GM18951 (cell line): ENCODE results near the gene ABLIM3.

Source experiments
- POLR2A ChIP-seq: IDR thresholded peaks from 4 replicates; pipeline ENCODE4 v1.6.1; 2011; ENCODE audit warnings: mild to moderate bottlenecking; ENCODE audit not compliant: insufficient read length, insufficient read depth; ENCODE audit errors: extremely low read depth
- in situ Hi-C: fragments of 300-500 bp; cut with MboI; formaldehyde crosslinking; loops from one replicate; pipeline ENCODE4 v1.12.0; 2022; ENCODE audit warnings: low sequenced_read_pairs, mixed read lengths, inconsistent platforms; ENCODE audit not compliant: unreplicated experiment

ABLIM3 gene

GRCh38 chr5:149141224-149141956, at the start of gene ABLIM3:
Gene ABLIM3 (plus strand): TSS chr5:149141493. CDS start chr5:149142096, 603 bp downstream.
- in situ Hi-C loops, result no loop called here
- no peak for TF ChIP-seq POLR2A

DNA sequence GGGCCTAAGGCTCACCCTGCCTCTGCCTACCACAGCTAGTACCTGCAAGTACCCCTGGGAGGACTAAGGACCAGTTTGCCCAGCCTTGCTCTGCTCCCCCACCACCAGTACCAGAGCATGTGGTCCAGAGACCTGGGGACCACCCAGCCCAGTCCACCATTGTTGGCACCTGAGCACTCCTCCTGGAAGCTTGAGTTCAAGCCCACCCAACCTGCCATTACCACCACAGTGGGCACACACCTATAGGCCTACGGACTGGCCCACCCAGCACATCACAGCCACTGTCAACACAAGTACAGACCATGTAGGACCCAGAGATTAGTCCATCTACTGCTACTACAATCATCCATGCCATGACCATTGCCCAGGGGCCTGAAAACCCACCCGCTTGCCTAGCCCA, 47.7 kb upstream of the ABLIM3 start:
- in situ Hi-C loops, result no loop called here
- TF ChIP-seq POLR2A, result no peak

DNA sequence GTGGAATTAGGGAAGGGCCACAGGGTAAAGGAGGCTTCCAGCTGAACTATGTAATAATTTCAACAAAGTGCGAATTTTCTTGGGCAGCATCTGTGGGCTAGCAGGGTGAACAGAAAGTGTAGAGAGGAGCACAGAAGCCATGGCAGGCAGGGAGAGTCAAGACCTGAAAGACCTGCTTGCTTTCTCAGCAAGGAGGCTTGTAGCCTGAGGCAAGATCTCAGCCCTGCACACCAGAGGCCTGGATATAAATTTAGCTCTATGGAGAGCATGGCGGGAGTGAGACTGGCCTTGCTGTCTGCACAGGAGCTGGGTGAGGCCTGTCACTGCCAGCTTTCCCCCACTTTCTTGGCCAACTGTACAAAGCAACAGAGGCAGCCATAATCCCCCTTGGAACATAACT, 46.3 kb upstream of the ABLIM3 start:
- no peak for TF ChIP-seq POLR2A
- in situ Hi-C loops, result no loop called here

DNA sequence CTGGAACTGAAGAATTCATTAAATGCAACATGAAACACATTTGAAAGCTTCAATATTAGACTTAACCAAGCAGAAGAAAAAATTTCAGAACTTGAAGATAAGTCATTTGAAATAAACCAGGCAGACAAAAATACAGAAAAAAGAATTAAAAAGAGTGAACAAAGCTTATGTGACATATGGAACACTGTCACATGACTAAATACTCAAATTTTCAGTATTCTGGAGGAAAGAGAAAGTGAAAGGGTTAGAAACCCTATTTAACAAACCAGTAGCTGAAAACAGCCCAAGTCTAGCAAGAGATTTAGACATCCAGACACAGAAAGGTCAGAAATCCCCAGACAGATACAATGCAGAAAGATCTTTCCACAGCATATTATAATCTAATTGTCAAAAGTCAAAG, 41.4 kb upstream of the ABLIM3 start:
- no peak for TF ChIP-seq POLR2A
- in situ Hi-C loops, result no loop called here

- in situ Hi-C loops, result no loop called here
These were observed 41.0 kb upstream of the ABLIM3 start for GRCh38 chr5:149100331-149100730.

GRCh38 chr5:149108651-149109280, 32.5 kb upstream of the ABLIM3 start:
- no peak for TF ChIP-seq POLR2A
- in situ Hi-C loops, result no loop called here

More at GRCh38 chr5:149100331-149100730, 41.0 kb upstream of the ABLIM3 start:
- no peak for TF ChIP-seq POLR2A

DNA sequence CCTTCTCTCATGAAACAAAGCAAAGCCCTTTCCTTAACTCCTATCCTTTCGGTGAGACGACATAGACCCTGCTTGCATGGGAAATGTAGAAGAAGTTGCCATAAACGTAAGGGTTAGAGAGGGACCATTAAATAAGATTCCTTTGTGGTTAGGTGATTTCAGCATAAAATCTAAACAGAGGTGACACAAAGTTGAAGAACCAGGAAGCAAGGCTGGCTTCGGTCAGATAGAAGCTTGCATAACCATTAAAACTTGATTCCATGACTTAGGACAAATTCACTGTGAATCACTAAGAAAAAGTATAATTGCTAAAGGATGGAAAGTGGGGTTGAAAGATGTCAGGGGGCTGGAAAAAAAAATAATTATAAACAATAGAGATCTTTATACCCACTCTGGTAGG, 30.9 kb upstream of the ABLIM3 start:
- in situ Hi-C loops, result no loop called here
- TF ChIP-seq POLR2A, result no peak

- no peak for TF ChIP-seq POLR2A
- in situ Hi-C loops, result no loop called here
These were observed 27.6 kb upstream of the ABLIM3 start for GRCh38 chr5:149113669-149114068.

GRCh38 chr5:149114403-149115312, 26.6 kb upstream of the ABLIM3 start:
- no peak for TF ChIP-seq POLR2A
- in situ Hi-C loops, result no loop called here

DNA sequence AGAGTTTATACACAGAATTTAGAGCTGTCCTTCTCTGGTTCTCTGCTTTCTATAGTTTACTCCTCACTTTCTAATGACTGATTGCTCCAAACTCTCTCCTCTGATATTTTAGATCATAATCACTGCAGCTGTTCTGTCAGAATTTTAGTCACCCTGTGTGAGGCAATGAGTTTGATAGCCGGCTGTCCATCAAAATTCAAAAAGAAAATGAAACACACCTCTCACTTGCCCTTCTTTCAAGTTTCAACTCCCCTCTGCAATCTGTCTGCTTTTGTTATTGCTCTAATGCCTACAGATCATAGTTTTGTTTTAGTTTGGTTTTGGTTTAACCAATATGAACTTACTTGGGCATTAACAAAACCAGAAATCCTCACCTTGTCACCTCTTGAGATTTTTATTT, 23.3 kb upstream of the ABLIM3 start:
- no peak for TF ChIP-seq POLR2A
- in situ Hi-C loops, result no loop called here

DNA sequence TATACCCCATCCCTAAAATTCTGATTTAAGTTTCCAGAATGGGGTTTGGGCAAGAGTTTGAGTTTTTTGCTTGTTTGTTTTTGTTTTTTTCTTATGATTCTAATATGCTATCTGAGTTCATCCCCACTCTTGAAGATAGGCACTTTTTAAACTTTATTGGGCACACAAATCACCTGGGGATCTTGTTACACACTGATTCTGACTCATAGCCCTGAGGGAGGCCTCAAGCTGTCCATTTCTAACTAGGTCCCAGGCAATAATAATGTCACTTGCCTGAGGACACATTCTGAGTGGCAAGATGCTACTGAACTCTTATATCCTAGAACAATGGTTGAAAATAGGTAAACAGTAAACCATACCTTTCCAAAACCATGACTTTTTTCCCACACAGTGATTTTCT, 22.8 kb upstream of the ABLIM3 start:
- in situ Hi-C loops, result no loop called here

DNA sequence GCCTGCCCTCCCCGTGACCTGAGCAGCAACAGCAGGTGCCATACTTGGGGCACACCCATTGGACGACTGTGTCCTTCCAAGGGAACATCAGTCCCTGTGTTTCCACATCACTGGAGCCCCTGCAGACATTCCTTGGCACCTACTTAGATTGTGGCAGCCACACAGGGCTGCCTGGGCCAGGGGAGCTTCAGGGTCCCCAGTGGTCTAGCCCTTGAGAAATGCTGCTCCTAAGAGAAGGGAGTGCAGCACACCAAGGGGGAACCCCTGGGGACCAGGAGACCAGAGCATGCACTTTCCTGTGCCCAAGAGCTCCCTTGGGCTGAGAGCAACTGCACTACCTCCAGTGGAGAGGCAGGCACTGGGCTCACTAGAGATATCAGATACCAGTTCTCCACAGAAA, 20.1 kb upstream of the ABLIM3 start:
- in situ Hi-C loops, result no loop called here
- TF ChIP-seq POLR2A, result no peak

More for the DNA sequence above, 22.8 kb upstream of the ABLIM3 start:
- no peak for TF ChIP-seq POLR2A

DNA sequence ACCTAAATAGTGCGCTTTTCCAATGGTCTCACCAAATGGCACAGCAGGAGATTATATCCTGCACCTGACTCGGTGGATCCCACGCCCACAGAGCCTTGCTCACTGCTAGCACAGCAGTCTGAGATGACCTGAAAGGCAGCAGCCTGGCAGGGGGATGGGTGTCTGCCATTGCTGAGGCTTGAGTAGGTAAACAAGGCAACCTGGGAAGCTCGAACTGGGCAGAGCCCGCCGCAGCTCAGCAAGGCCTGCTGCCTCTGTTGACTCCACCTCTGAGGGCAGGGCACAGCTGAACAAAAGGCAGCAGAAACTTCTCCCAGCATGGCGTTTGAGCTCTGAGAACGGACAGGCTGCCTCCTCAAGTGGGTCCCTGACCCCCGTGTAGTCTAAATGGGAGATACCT, 18.1 kb upstream of the ABLIM3 start:
- in situ Hi-C loops, result no loop called here
- TF ChIP-seq POLR2A, result no peak

- in situ Hi-C loops, result no loop called here
- TF ChIP-seq POLR2A, result no peak
These were observed 15.9 kb upstream of the ABLIM3 start for GRCh38 chr5:149125386-149125891.

DNA sequence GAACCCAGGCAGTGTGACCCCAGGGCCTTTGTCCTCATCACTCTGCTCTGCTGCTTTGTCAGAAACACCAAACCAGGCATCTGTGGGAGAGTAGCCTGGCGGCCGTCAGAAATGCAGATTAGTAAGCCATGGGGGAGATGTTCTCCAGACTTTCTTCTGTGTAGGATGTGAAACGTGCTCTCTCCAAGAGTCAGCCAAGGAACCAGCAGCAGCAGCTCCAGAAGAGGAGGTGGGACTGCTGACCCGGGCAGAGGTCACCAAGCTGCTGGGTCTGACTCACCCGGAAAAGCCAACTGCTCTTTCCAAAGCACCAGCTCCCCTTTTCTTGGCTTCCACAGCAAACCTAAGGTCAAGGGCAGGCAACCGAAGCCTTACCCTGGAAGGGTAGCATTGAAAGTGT, 14.4 kb upstream of the ABLIM3 start:
- in situ Hi-C loops, result no loop called here
- TF ChIP-seq POLR2A, result no peak
